H1 (cell line): ENCODE results near the gene GNAS. TPM values are rescaled to one million over a fixed set of nuclear protein-coding genes. Genes with fewer than 3 reads are reported as not detected.

Experiments
- CTCF ChIA-PET: fragments of 300-600 bp; sonication (Branson Sonifier 250); formaldehyde crosslinking; loops from one replicate; lab custom pipeline; 2021; ENCODE audit not compliant: partially characterized antibody; lab: Charles Lee
- POLR2A ChIA-PET: fragments of 300-600 bp; sonication (Branson Sonifier 250); formaldehyde crosslinking; loops from one replicate; lab custom pipeline; 2021; ENCODE audit warnings: inconsistent platforms; ENCODE audit not compliant: partially characterized antibody; lab: Charles Lee
- DNase-seq, 2 experiments: peaks; one replicate each; pipeline versions ENCODE4 v3.0.0 to v3.0.0-alpha.2; 2010 to 2022; ENCODE audit warnings: low spot score in 2 of 2, low read depth in 1 of 2, mixed read lengths in 1 of 2
- FAIRE-seq: peaks from 2 replicates; lab custom pipeline; 2011; peaks lifted over from hg19 to GRCh38; lab: Jason Lieb, UNC
- H2AFZ ChIP-seq: 2 replicates; pipeline ENCODE4 v1.8.1; 2012; ENCODE audit warnings: low read length, inconsistent platforms
- H2AK5ac ChIP-seq: 2 replicates; pipeline ENCODE4 v1.6.1; 2013; ENCODE audit warnings: low read depth, low read length
- H2BK120ac ChIP-seq: replicated peaks from 2 replicates; pipeline ENCODE3; 2013; ENCODE audit warnings: low read depth, low read length, inconsistent platforms
- H2BK12ac ChIP-seq: 2 replicates; pipeline ENCODE4 v1.6.1; 2013; ENCODE audit warnings: low read depth, low read length
- H2BK15ac ChIP-seq: 2 replicates; pipeline ENCODE4 v1.6.1; 2013; ENCODE audit warnings: low read length
- H2BK20ac ChIP-seq: 2 replicates; pipeline ENCODE4 v1.6.1; 2013; ENCODE audit warnings: low read length
- H2BK5ac ChIP-seq: 2 replicates; pipeline ENCODE4 v1.6.1; 2013; ENCODE audit warnings: low read depth, low read length
- H3K14ac ChIP-seq: 2 replicates; pipeline ENCODE4 v1.6.1; 2013; ENCODE audit warnings: inconsistent platforms; ENCODE audit not compliant: insufficient read length
- H3K18ac ChIP-seq: 2 replicates; pipeline ENCODE4 v1.6.1; 2013; ENCODE audit warnings: low read length; ENCODE audit errors: extremely low read depth
- H3K23ac ChIP-seq: 2 replicates; pipeline ENCODE4 v1.6.1; 2013; ENCODE audit warnings: inconsistent platforms; ENCODE audit not compliant: insufficient read length
- H3K23me2 ChIP-seq: 2 replicates; pipeline ENCODE4 v1.6.1; 2013; ENCODE audit warnings: low read depth, low read length
- H3K27ac ChIP-seq: 2 replicates; pipeline ENCODE4 v1.6.1; 2011; ENCODE audit warnings: low read depth, low read length, inconsistent platforms
- H3K27me3 ChIP-seq, 4 experiments: replicated peaks in 1 of 4; 1 replicate in 1 of 4; 2 replicates in 3 of 4; pipeline versions ENCODE4 v1.6.1 to v1.8.1; 2011 to 2013; ENCODE audit warnings: low read length in 3 of 4, mild to moderate bottlenecking in 3 of 4, inconsistent platforms in 2 of 4, mixed read lengths in 2 of 4, moderate library complexity in 1 of 4; ENCODE audit not compliant: control insufficient read depth in 3 of 4, insufficient read depth in 3 of 4; ENCODE audit errors: extremely low read depth in 1 of 4
- H3K36me3 ChIP-seq, 4 experiments: 2 replicates each; pipeline versions ENCODE4 v1.6.1 to v1.8.1; 2011 to 2013; ENCODE audit warnings: mild to moderate bottlenecking in 4 of 4, low read length in 3 of 4, moderate library complexity in 2 of 4, control low read depth in 1 of 4, inconsistent platforms in 1 of 4; ENCODE audit not compliant: insufficient read depth in 4 of 4, control insufficient read depth in 2 of 4
- H3K4ac ChIP-seq: replicated peaks from 2 replicates; pipeline ENCODE3; 2013; ENCODE audit warnings: low read length, low read depth, mixed read lengths, inconsistent platforms; ENCODE audit not compliant: insufficient read length
- H3K4me1 ChIP-seq, 4 experiments: replicated peaks in 1 of 4; 1 replicate in 1 of 4; 2 replicates in 3 of 4; pipeline versions ENCODE4 v1.6.1 to v1.8.1; 2011 to 2013; ENCODE audit warnings: low read length in 3 of 4, inconsistent platforms in 2 of 4, mixed read lengths in 1 of 4; ENCODE audit not compliant: insufficient read depth in 4 of 4, control insufficient read depth in 3 of 4
- H3K4me2 ChIP-seq, 2 experiments: 2 replicates each; pipeline versions ENCODE4 v1.6.1 to v1.8.1; 2011 to 2013; ENCODE audit warnings: low read depth in 2 of 2, low read length in 2 of 2, control low read depth in 1 of 2, inconsistent platforms in 1 of 2, mild to moderate bottlenecking in 1 of 2; ENCODE audit not compliant: insufficient read depth in 1 of 2
- H3K4me3 ChIP-seq, 4 experiments: fragments of 200-600, 300-600 bp in 1 of 4; sonication (generic), shearing (Covaris generic), sonication (Bioruptor Twin) in 1 of 4; 2 replicates each; pipeline versions ENCODE4 v1.5.1 to v1.8.1; 2011 to 2016; ENCODE audit warnings: low read length in 4 of 4, low read depth in 3 of 4, control low read depth in 2 of 4, inconsistent platforms in 2 of 4, mild to moderate bottlenecking in 2 of 4, mixed read lengths in 1 of 4, moderate library complexity in 1 of 4; ENCODE audit not compliant: insufficient read depth in 2 of 4; ENCODE audit errors: extremely low read depth in 1 of 4
- H3K56ac ChIP-seq: replicated peaks from 2 replicates; pipeline ENCODE3; 2013; ENCODE audit warnings: low read depth, mild to moderate bottlenecking, mixed read lengths, low read length, inconsistent platforms; ENCODE audit not compliant: insufficient read length
- H3K79me1 ChIP-seq: 2 replicates; pipeline ENCODE4 v1.6.1; 2013; ENCODE audit warnings: low read depth, low read length, control low read depth
- H3K79me2 ChIP-seq, 2 experiments: 2 replicates each; pipeline versions ENCODE4 v1.6.1 to v1.8.1; 2012 to 2013; ENCODE audit warnings: low read length in 2 of 2, mild to moderate bottlenecking in 2 of 2, inconsistent platforms in 1 of 2; ENCODE audit not compliant: insufficient read depth in 2 of 2, control insufficient read depth in 1 of 2
- H3K9ac ChIP-seq, 4 experiments: replicated peaks in 1 of 4; 1 replicate in 1 of 4; 2 replicates in 3 of 4; pipeline versions ENCODE4 v1.6.1 to v1.8.1; 2011 to 2013; ENCODE audit warnings: low read depth in 3 of 4, low read length in 3 of 4, control low read depth in 2 of 4, mild to moderate bottlenecking in 2 of 4, moderate library complexity in 2 of 4, inconsistent platforms in 1 of 4; ENCODE audit errors: extremely low read depth in 1 of 4
- H3K9me3 ChIP-seq, 2 experiments: 2 replicates each; pipeline versions ENCODE4 v1.6.1 to v1.8.1; 2012 to 2013; ENCODE audit warnings: mild to moderate bottlenecking in 2 of 2, moderate library complexity in 2 of 2, control low read depth in 1 of 2, inconsistent platforms in 1 of 2, low read depth in 1 of 2, low read length in 1 of 2, mixed read lengths in 1 of 2; ENCODE audit not compliant: insufficient read depth in 2 of 2
- H4K20me1 ChIP-seq, 2 experiments: replicated peaks in 1 of 2; 2 replicates each; pipeline versions ENCODE3 to v1.8.1; 2011 to 2013; ENCODE audit warnings: inconsistent platforms in 2 of 2, low read length in 2 of 2, mild to moderate bottlenecking in 1 of 2; ENCODE audit not compliant: insufficient read depth in 2 of 2, control insufficient read depth in 1 of 2
- H4K5ac ChIP-seq: 2 replicates; pipeline ENCODE4 v1.6.1; 2013; ENCODE audit warnings: low read length, low read depth, mixed read lengths, inconsistent platforms; ENCODE audit not compliant: insufficient read length
- H4K8ac ChIP-seq: 2 replicates; pipeline ENCODE4 v1.8.0; 2013; ENCODE audit warnings: mild to moderate bottlenecking, moderate library complexity, low read length, inconsistent platforms; ENCODE audit not compliant: insufficient read depth; ENCODE audit errors: extremely low read depth
- H4K91ac ChIP-seq: replicated peaks from 2 replicates; pipeline ENCODE3; 2013; ENCODE audit warnings: low read length, mixed read lengths, inconsistent platforms; ENCODE audit not compliant: insufficient read length
- SP4 ChIP-seq: IDR thresholded peaks from 2 replicates; pipeline ENCODE4 v1.6.1; 2012; ENCODE audit warnings: low read length, inconsistent platforms
- WGBS, 2 experiments: shearing (Covaris generic) in 1 of 2; methylation state at CpG; one replicate each; pipeline versions ENCODE4 v1.1.6 to v1.1.7; 2013 to 2015; ENCODE audit warnings: low lambda C conversion rate in 2 of 2, mixed read lengths in 2 of 2, inconsistent platforms in 1 of 2, low coverage in 1 of 2, missing lambda C conversion rate in 1 of 2; ENCODE audit not compliant: insufficient replicate concordance in 2 of 2, insufficient coverage in 1 of 2, insufficient read length in 1 of 2; ENCODE audit errors: extremely low coverage in 1 of 2, missing lambda C conversion rate in 1 of 2; 5-methylcytosine and 5-hydroxymethylcytosine counted together
- polyA plus RNA-seq, 7 experiments: library from polyadenylated mRNA; depleted of rRNA in 3 of 7; stranded (reverse) in 5 of 7; unstranded in 2 of 7; fragments of >200 nt in 5 of 7; fragments of 200-250 nt in 2 of 7; gene quantifications; 1 replicate in 5 of 7; 2 replicates in 1 of 7; 4 replicates in 1 of 7; pipeline versions ENCODE4 v1.2.1 to v1.2.3, GENCODE V29; 2011 to 2013; ENCODE audit warnings: missing spikeins in 2 of 7, mixed read lengths in 2 of 7
- total RNA-seq: library from RNA; stranded (reverse); fragmentation: NEBNext Ultra II Directional; extraction: Animal tissue kit (Norgen Biotek cat#: 25700); gene quantifications from 2 replicates; pipeline ENCODE4 v1.2.1, GENCODE V29; 2021

Gene GNAS
- total and polyA plus RNA-seq, 2 of the 8 experiments (the other 6 are each of a cell fraction or from before 2014, with no cell fraction given): 989 to 1,613 TPM

DNA sequence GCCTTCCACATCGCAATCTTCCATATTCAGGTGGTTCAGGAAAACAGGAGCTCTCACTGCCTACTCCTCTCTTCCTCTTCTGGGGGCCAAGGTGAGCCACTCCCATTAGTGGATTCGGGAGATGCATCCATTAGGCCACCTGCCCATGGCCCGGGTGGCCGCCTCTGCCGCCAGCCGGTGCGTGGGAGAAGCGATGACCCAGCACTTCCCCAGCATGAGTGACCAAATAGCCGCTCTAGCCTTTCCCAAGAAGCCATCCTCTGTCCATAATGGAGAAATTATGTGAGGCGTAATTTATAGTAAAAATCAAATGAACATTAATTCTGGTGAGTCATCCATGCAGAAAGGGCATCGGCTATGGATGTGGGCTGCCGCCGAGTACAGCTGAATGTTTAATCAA lies 41.2 kb upstream of the GNAS start:
- H4K5ac ChIP-seq: no peak overlapping the region
- peaks cover 0 to 4% of the 10 kb centered on the region in 2 experiments for H4K20me1 ChIP-seq
- H3K4me1 ChIP-seq: no peaks in the 10 kb centered on the region; a peak in 1 of 7 replicates
- TF ChIP-seq SP4: no peak
- H3K79me1 ChIP-seq: no peaks in the 10 kb centered on the region
- H3K36me3 ChIP-seq: no peaks in the 10 kb centered on the region; a peak in 1 of 8 replicates
- H3K27ac ChIP-seq: no peak overlapping the region
- no peak overlapping the region for H3K4me3 ChIP-seq
- H3K9ac ChIP-seq: no peak overlapping the region
- no peak overlapping the region for H4K8ac ChIP-seq
- no peaks in the 10 kb centered on the region for H3K79me2 ChIP-seq
- no peak overlapping the region for H3K23ac ChIP-seq
- no peak overlapping the region for H3K56ac ChIP-seq
- no peaks in the 10 kb centered on the region for H3K23me2 ChIP-seq
- FAIRE-seq (no peak), DNase-seq (no peak)
- H3K18ac ChIP-seq: no peak overlapping the region
- H2AFZ ChIP-seq: no peak overlapping the region
- no peak overlapping the region for H2AK5ac ChIP-seq
- H2BK120ac ChIP-seq: no peak overlapping the region
- no peak overlapping the region for H2BK20ac ChIP-seq
- H3K27me3 ChIP-seq: no peaks in the 10 kb centered on the region
- H2BK12ac ChIP-seq: no peak overlapping the region; the same call in 1 of the 2 replicates
- ChIA-PET POLR2A (interaction anchor here (2.1 to 9.9 kb wide), 3 partner anchors 9 to 57 kb away, joined by 7 to 119 read pairs (median 18); no protein-coding TSS in a partner anchor), CTCF (interaction anchor here (1.0 to 1.4 kb wide), 3 partner anchors 9 to 35 kb away, joined by 3 to 4 read pairs (median 3); no protein-coding TSS in a partner anchor)
- H4K91ac ChIP-seq: no peak overlapping the region
- no peak overlapping the region for H3K14ac ChIP-seq
- no peak overlapping the region for H3K4ac ChIP-seq
- H2BK5ac ChIP-seq: no peak overlapping the region
- no peak overlapping the region for H3K4me2 ChIP-seq
- no peak overlapping the region for H2BK15ac ChIP-seq
- 91% methylated on average over 13 of the region's 13 CpGs; no CpG with 5 or more reads in 1 of the 2 experiments for WGBS, 2 experiments
- H3K9me3 ChIP-seq: no peaks in the 10 kb centered on the region
